ENCODE results near the gene NELL2.
"Not testable (repeated sequence)": the region's sequence is repeated elsewhere in the genome, so short reads cannot be mapped to it uniquely, and the experiment has no call there.

NELL2 gene

DNA sequence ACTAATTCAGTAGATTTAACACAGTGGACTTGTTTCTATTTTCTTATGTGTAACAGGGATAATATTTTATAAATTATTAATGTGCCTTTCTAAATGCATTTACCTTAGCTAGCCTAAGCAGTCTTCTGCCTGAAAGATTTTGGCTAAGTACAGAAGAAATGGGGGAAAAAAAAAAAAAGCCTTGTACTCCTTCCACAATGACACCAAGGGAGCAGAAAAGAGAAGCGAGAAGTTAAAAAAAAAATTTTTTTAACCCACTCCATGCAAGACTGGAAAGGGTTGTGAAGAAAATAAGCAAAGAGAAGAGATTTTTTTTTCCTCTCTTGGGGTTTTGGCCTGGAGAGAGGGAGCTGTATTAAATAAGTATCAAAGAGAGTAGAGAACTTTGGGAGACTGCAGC is 28.7 kb downstream of the NELL2 start:
- no peak overlapping the region for H3K27ac ChIP-seq
- TF ChIP-seq, protein P1, sequence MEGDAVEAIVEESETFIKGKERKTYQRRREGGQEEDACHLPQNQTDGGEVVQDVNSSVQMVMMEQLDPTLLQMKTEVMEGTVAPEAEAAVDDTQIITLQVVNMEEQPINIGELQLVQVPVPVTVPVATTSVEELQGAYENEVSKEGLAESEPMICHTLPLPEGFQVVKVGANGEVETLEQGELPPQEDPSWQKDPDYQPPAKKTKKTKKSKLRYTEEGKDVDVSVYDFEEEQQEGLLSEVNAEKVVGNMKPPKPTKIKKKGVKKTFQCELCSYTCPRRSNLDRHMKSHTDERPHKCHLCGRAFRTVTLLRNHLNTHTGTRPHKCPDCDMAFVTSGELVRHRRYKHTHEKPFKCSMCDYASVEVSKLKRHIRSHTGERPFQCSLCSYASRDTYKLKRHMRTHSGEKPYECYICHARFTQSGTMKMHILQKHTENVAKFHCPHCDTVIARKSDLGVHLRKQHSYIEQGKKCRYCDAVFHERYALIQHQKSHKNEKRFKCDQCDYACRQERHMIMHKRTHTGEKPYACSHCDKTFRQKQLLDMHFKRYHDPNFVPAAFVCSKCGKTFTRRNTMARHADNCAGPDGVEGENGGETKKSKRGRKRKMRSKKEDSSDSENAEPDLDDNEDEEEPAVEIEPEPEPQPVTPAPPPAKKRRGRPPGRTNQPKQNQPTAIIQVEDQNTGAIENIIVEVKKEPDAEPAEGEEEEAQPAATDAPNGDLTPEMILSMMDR (conservative IDR thresholded peaks at IDR 0.05), result no peak

DNA sequence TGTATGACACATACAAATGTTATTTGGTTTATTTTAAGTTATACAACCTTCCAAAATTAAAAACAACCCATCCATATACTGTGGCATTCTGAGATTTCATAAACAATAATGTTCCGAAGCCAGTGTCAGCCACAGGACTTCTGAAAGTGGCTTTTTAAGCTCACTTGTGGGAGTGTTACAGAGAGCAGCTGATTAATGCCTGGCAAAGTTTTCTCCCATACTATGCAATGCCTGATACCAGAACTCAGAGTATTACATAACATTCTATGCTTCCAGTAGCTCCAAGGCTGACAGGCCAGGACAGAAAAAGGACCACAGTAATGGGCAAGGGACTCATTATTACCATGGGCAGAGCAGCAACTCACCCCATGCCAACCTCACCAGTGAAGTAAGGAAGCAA is 29.3 kb downstream of the NELL2 start:
- no peak overlapping the region for H3K27ac ChIP-seq
- TF ChIP-seq, protein P1 (conservative IDR thresholded peaks at IDR 0.05), result no peak

DNA sequence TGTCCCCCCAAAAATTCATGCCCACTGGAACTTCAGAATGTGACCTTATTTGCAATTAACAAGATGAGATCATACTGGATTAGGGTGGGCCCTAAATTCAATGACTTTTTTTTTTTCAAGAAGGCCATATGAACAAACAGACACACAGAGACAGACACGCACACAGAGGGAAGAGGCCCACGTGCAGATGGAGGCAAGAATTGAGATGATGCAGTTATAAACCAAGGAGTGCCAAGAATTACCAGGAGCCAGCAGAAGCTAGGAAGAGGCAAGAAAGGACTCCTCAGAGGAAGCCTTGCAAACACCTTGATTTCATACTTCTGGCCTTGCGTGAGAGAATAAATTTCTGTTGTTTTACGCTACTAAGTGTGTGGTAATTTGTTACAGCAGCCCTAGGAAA is 33.4 kb downstream of the NELL2 start:
- no peak overlapping the region for H3K27ac ChIP-seq
- TF ChIP-seq, protein P1 (conservative IDR thresholded peaks at IDR 0.05), result no peak

DNA sequence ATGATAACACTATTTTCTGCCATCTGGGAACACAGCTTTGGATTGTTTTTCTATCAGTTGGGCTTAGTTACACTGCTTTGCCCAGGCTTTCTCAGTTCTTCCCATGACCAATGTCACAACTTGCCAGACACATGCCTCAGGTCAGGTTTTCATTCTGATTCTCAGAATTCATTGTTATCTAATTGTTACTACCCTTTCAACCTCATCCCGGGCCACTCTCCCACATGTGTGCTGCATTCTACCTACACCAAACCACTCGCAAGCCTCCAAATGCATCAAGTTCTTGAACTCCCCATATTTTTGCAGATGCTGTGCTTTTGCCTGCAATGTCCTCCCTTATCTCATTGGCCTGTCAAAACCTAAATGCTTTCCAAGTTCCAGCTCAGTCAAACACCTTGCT is 36.3 kb downstream of the NELL2 start:
- no peak overlapping the region for H3K27ac ChIP-seq
- TF ChIP-seq, protein P1 (conservative IDR thresholded peaks at IDR 0.05), result no peak

DNA sequence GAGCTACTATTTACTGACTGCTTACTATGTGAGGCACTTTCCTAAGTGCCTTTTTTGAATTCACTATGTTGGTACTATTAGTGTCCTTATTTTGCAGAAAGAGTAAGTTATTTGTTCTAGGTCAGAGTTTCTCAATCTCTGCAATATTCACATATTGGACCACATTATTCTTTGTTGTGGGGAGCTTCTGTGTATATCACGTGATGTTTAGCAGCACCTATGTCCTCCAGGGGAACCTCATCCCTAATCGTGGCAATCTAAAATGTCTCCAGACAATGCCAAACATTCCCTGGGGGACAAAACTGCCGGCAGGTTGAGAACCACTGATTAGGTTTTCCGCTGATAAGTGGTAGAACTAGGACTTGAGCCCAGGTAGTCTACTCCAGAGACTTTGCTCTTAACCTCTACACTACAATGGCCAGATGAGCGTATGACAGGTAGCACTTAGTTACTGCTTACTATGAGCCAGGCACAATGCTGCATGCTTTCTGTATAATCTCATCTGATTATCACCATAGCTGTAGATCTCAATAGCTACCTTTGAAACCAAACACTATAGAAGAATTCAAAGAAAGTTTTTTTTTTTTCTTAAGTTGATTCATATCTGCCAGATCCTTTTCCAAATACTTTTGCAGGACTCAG is 38.9 kb downstream of the NELL2 start:
- TF ChIP-seq, protein P1 (conservative IDR thresholded peaks at IDR 0.05), result no peak
- no peak overlapping the region for H3K27ac ChIP-seq

DNA sequence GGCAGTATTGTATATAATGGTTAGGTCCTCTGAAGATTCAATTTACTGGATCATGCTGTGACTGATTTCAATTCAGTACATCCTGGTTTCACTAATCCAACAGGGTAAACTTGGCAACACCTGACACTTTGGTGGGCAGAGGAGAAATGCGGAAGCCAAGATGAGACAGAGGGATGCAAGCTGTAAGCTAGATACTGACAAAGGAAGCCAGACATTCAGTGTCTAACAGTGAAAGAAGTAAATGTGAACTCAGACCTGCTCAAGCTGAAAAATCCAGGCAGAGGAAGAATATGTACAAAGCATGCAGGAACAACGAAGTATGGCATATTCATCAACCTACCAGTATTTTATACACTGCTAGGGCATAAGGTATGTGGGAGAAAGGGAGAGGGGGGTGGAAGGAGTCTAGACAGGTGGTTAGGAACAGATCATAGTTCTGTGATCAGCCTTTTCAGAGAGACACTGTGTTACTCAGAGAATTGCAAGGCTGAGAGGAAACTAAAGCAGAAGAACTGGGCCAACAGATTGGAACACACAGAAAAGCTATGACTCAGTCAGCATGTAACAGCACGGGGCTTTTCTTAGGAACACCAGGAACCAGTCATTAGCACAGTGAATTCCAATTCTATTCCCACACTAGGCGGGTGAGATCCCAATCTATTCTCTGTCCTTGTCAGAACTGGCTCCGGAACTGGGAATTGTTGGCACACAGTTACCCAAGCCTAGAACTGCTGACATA is 40.3 kb downstream of the NELL2 start:
- TF ChIP-seq, protein P1 (conservative IDR thresholded peaks at IDR 0.05), result no peak
- H3K27ac ChIP-seq, result no peak overlapping the region

DNA sequence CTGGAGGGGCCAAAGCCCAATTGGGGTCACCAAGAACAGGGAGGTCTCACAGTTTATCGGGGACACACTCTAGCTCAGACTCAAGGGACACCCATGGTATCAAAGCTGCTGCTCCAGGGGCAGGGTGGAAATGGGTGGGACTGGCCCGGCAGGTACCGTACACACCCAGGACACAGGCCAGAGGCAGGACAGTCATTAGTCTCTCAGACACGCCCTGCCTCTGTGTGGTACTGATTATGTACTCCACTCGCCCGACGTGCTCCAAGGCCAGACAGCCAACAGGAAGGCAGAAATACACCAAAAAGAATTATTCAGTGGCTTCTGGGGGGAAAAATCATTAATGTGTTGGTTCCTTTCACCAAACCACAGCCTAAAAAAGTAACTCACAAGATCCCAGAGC is 41.1 kb downstream of the NELL2 start:
- not testable (repeated sequence) for H3K27ac ChIP-seq

DNA sequence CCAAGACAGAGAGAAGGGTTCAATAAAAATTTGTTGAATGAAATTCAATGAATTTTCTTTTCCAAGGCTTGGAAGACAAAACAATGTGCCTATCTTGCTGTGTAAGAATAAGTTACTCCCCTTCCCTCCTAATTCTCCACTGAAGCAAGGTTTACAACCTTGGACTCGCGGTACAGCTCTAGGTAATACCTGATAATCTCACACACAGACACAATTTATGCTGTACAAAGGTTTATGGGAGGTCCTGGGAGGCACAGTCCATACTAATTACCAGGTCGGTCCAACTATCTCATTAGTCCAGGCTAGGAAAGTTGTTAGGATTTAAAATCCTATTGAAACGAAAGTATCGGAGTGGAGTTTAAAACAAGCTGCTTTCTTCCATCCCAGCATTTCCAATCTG is 42.6 kb downstream of the NELL2 start:
- TF ChIP-seq, protein P1 (conservative IDR thresholded peaks at IDR 0.05), result no peak
- no peak overlapping the region for H3K27ac ChIP-seq

All from VCaP (cell line).